Stimulated activated naive B cell treated with anti-CD40 and anti-IgM and Interleukin-4, amounts not matched to agents 10 μg/mL and 1 μg/mL and 100 μg/mL, for 72 hours (primary cell): ENCODE measurements around the gene ENTREP1.

Experiments
- ATAC-seq, 2 donors: fragments of 150-1000 bp; cut with Tn5 transposase; replicated peaks; 2 replicates each; pipeline ENCODE4 v1.10.0; 2021; ENCODE audit warnings: moderate library complexity in 1 of 2
- DNase-seq: peaks from one replicate; pipeline ENCODE4 v3.0.0; 2021
- H3K27ac Mint-ChIP-seq: one replicate; pipeline ENCODE4 v1.8.0; 2022; ENCODE audit warnings: mild to moderate bottlenecking, mixed read lengths
- H3K27me3 Mint-ChIP-seq, 2 donors: one replicate each; pipeline ENCODE4 v1.8.0; 2022; ENCODE audit warnings: mixed read lengths in 2 of 2
- H3K36me3 Mint-ChIP-seq, 2 donors: one replicate each; pipeline ENCODE4 v1.8.0; 2022; ENCODE audit warnings: mixed read lengths in 2 of 2, mild to moderate bottlenecking in 1 of 2
- H3K4me1 Mint-ChIP-seq, 2 donors: one replicate each; pipeline ENCODE4 v1.8.0; 2022; ENCODE audit warnings: mixed read lengths in 2 of 2, mild to moderate bottlenecking in 1 of 2
- H3K4me3 Mint-ChIP-seq, 2 donors: one replicate each; pipeline ENCODE4 v1.8.0; 2022; ENCODE audit warnings: mild to moderate bottlenecking in 2 of 2, mixed read lengths in 2 of 2, moderate library complexity in 1 of 2
- H3K9me3 Mint-ChIP-seq, 2 donors: one replicate each; pipeline ENCODE4 v1.8.0; 2022; ENCODE audit warnings: mixed read lengths in 2 of 2, mild to moderate bottlenecking in 1 of 2

ENTREP1 gene

DNA sequence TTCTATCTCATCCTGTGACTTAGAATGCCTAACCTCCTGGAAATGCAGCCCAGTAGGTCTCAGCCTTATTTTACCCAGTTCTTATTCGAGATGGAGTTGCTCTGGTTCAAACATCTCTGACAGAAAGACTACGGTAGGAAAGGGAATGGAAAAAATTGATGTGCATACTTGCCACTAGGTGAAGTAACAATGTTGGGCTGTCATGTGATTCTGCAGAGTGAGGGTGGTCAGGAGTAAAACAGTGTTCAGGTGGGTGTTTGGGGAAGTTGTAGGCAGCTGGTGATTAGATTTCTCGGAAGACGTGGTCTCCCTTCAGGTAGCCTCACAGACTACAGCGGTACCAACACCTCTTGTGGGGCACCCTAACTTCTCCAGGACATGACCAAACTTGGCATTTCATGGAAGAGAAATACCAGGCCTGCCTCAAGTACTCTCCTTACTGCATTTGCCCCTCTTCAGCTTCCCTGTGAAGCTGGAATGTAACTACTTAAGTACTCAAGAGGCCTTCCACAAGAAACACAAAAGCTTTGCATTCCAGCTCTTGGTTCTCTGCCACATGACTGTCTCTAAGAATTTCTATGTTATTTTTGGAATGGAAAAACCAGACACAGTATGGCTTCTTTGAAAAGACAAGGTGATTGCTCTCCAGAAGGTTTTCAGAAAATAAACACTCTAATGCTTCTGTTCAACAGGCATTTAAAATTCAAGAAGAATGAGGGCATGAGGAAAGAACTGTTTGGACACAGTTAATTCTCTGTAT, 17.4 kb upstream of the ENTREP1 start:
- peaks cover 0 to 5% of the 10 kb centered on the region in 2 donors for H3K36me3 Mint-ChIP-seq
- DNase-seq (no peak), ATAC-seq (no peak)
- peaks cover 23 to 43% of the 10 kb centered on the region in 2 donors for H3K27me3 Mint-ChIP-seq
- H3K9me3 Mint-ChIP-seq = peaks cover 7 to 10% of the 10 kb centered on the region in 2 donors
- no peak overlapping the region for H3K27ac Mint-ChIP-seq
- no peaks in the 10 kb centered on the region for H3K4me1 Mint-ChIP-seq
- no peak overlapping the region for H3K4me3 Mint-ChIP-seq

DNA sequence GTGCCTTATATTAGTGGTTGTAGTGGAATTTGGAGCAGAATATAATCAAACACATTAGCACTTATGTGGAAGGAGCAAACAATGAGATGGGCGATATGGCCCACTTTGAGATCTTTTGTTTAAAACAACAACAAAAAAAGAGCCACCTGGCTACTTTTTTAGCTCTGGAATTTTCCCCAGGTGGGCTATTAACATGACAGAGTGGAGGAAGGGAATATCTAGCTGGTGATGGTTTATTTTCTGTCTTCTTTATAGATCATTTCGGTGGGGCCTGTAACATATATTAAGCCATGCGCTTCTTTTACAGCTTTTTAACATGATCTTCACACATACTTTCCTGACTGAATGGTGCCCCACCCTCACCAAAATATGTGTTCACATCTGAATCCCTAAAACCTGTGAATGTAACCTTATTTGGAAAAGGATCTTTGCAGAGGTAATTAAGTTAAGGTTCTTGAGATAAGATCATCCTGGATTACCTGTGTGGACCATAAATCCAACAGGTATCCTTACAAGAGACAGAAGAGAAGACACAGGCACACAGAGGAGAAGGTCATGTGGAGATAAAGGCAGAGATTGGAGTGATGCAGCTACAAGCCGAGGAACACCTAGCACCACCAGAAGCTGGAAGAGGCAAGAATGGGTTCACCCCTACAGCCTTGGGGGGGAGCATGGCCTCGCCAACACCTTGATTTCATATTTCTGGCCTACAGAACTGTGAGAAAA, 16.6 kb upstream of the ENTREP1 start:
- H3K4me3 Mint-ChIP-seq = no peak overlapping the region
- peaks cover 8 to 10% of the 10 kb centered on the region in 2 donors for H3K9me3 Mint-ChIP-seq
- ATAC-seq (no peak), DNase-seq (no peak)
- no peaks in the 10 kb centered on the region for H3K4me1 Mint-ChIP-seq
- H3K27me3 Mint-ChIP-seq = peaks cover 23 to 43% of the 10 kb centered on the region in 2 donors
- peaks cover under 1 to 5% of the 10 kb centered on the region in 2 donors for H3K36me3 Mint-ChIP-seq
- H3K27ac Mint-ChIP-seq = no peak overlapping the region

DNA sequence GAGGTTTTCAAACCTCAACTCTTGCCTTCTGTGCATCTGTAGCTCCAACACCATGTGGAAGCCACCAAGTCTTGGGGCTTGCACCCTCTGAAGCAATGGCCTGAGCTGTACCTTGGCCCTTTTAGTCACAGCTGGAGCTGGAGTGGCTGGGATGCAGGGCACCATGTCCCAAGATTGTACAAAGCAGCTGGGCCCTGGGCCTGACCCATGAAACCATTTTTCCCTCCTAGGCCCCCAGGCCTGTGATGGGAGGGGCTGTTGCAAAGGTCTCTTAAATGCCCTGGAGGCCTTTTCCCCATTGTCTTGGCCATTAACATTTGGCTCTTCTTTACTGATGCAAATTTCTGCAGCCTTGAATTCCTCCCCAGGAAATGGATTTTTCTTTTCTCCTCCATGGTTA, 11.8 kb upstream of the ENTREP1 start:
- peaks cover 5 to 9% of the 10 kb centered on the region in 2 donors for H3K36me3 Mint-ChIP-seq
- H3K27ac Mint-ChIP-seq = no peak overlapping the region
- H3K9me3 Mint-ChIP-seq = peaks cover 18 to 25% of the 10 kb centered on the region in 2 donors
- DNase-seq (no peak), ATAC-seq (no peak)
- peaks cover 20 to 27% of the 10 kb centered on the region in 2 donors for H3K27me3 Mint-ChIP-seq
- no peak overlapping the region for H3K4me3 Mint-ChIP-seq
- H3K4me1 Mint-ChIP-seq = peaks cover 5 to 9% of the 10 kb centered on the region in 2 donors

DNA sequence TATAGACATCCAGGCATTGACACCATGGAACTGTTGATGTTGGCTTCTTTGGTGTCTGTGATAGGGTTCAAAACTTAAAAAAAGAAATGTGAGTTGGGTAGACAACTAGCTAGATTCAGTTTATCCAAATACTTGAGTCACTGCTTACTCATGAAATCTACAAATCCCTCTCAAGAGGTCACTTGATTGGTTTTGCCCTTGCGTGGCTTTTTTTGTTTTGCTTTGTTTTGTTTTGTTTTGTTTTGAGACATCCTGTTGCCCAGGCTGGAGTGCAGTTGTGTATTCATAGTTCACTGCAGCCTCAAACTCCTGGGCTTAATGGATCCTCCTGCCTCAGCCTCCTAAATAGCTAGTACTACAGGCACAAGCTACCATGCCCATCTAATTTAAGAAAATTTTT, 10.5 kb upstream of the ENTREP1 start:
- Mint-ChIP-seq H3K9me3 (peaks cover 18 to 25% of the 10 kb centered on the region in 2 donors), H3K27me3 (peaks cover 17 to 24% of the 10 kb centered on the region in 2 donors), H3K36me3 (peaks cover 5 to 9% of the 10 kb centered on the region in 2 donors), H3K27ac (no peak overlapping the region), H3K4me1 (peaks cover 12 to 14% of the 10 kb centered on the region in 2 donors), H3K4me3 (no peak overlapping the region)
- no peak for DNase-seq
- ATAC-seq = no peak

DNA sequence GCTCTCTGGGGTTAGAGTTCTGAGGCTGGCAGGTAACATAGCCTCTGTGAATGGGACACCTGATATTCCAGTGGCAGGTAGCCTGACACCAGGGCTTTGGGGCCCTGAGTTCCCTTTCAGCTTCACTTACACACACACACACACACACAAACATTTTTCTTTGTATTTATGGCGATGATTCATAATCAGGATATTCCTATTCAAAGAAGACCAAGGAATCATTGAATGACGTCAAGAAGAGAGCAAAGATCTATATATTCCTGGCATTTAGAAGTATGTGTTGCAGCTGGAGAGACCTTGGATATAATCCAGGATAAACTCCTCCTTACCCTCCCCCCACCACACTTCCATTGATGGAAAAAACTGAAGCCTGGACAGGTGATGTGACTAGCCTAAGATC, 7.9 kb upstream of the ENTREP1 start:
- peaks cover 12 to 14% of the 10 kb centered on the region in 2 donors for H3K4me1 Mint-ChIP-seq
- peaks cover 5 to 7% of the 10 kb centered on the region in 2 donors for H3K36me3 Mint-ChIP-seq
- DNase-seq (no peak), ATAC-seq (no peak)
- no peak overlapping the region for H3K27ac Mint-ChIP-seq
- peaks cover 20 to 38% of the 10 kb centered on the region in 2 donors for H3K27me3 Mint-ChIP-seq
- no peak overlapping the region for H3K4me3 Mint-ChIP-seq
- peaks cover 16 to 21% of the 10 kb centered on the region in 2 donors for H3K9me3 Mint-ChIP-seq

DNA sequence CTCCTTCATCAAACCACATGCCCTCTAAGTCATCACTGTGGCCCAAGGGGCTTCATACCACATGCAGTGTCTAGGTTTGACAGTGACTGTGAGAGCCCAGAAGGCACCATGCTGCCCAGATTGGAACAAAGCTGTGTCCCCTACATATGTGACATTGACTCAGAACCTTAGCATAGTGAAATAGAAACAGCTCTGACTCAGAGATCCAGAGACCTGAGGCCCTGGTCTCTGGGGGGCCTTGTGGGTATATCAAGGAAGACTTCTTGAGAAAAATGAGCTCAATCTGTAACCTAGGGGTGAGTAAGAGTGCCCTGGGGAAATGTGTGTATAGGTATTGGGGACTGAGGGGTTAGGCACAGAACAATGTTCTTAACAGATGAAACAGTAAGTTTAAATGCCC, 7.1 kb upstream of the ENTREP1 start:
- H3K36me3 Mint-ChIP-seq = peaks cover 3 to 5% of the 10 kb centered on the region in 2 donors
- DNase-seq (peak; percentile 61), ATAC-seq (peak; percentile 98 to 99)
- H3K27me3 Mint-ChIP-seq = peaks cover 20 to 45% of the 10 kb centered on the region in 2 donors
- H3K27ac Mint-ChIP-seq = no peak overlapping the region
- peaks cover 10 to 15% of the 10 kb centered on the region in 2 donors for H3K9me3 Mint-ChIP-seq
- peaks cover 12 to 14% of the 10 kb centered on the region in 2 donors for H3K4me1 Mint-ChIP-seq
- H3K4me3 Mint-ChIP-seq = no peak overlapping the region

DNA sequence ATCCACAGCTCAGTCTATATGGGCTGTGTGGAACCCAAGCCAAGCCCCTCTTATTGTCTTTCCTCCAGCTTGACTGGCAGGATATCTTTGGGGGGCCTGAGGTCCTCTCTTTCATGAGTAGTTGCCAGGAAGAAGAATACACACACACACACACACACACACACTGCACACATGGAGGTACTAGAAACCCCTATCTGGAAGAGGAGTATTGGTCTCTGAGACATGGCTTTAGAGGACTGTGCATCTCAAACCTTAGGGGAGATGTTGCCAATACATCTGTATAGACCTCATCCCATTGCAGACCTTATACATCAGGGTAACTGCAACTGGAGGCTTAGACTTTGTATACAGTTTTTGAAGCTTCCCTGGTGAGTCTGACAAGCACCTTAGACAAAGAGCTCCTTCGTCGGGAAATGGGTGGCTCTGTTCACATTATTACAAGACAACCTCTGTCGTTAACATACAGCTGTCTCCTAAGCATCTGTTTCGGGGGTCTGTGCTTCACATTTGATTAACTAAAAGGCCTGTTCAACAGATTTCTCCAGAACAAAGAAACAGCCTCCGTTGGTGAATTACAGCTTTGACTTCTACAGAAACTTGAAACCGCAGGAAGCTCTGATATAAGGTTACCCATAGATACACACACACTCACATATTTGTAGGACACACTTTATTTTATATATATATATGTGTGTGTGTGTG, 5.5 kb upstream of the ENTREP1 start:
- Mint-ChIP-seq H3K4me1 (peaks cover 12 to 16% of the 10 kb centered on the region in 2 donors), H3K27me3 (peaks cover 23 to 53% of the 10 kb centered on the region in 2 donors), H3K9me3 (peaks cover 3 to 4% of the 10 kb centered on the region in 2 donors), H3K4me3 (no peak overlapping the region), H3K36me3 (no peaks in the 10 kb centered on the region), H3K27ac (no peak overlapping the region)
- DNase-seq (no peak), ATAC-seq (no peak)

DNA sequence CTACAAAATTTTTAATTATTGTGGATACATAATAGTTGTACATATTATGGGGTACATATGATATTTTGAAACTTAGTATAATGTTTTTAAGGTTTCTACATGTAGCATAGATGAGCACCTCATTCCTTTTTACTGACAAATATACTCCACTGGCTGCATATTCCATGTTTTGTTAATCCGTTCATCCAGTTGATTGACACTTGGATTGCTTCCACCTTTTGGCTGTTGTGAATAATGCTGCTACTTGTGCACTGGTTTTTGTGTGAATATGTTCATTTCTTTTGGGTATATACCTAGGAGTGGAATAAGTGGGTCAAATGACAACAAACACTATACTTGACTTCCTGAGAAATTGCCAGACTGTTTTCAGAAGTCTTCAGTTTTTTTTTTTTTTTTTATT, 2.8 kb upstream of the ENTREP1 start:
- no peak overlapping the region for H3K4me3 Mint-ChIP-seq
- H3K27ac Mint-ChIP-seq = no peak overlapping the region
- ATAC-seq (no peak), DNase-seq (no peak)
- H3K27me3 Mint-ChIP-seq = peaks cover 43 to 75% of the 10 kb centered on the region in 2 donors
- H3K36me3 Mint-ChIP-seq = no peaks in the 10 kb centered on the region
- H3K4me1 Mint-ChIP-seq = peaks cover 17 to 26% of the 10 kb centered on the region in 2 donors
- peaks cover 3 to 4% of the 10 kb centered on the region in 2 donors for H3K9me3 Mint-ChIP-seq

DNA sequence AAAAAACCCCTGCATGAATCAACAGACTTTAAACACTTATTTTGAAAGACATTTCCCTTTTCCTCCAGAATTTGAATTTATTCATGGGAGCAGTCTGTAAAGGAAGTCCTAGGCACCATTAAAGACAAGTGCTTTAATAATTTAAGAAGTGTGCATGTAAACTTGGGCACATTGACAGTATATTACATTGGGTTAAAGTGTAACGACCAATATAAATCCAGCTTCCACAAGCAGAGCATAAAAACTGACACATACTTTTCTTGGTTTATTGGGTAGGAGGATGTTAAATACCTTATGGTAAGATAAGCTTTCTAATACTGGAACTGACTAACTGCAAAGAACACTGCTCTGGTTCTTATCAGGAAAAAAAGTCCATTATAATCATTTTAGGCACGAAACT, 1.2 kb upstream of the ENTREP1 start:
- Mint-ChIP-seq H3K4me1 (peaks cover 6 to 12% of the 10 kb centered on the region in 2 donors), H3K9me3 (no peaks in the 10 kb centered on the region), H3K27ac (no peak overlapping the region), H3K36me3 (no peaks in the 10 kb centered on the region), H3K4me3 (no peak overlapping the region), H3K27me3 (peaks cover 32 to 70% of the 10 kb centered on the region in 2 donors)
- no peak for ATAC-seq
- no peak for DNase-seq

DNA sequence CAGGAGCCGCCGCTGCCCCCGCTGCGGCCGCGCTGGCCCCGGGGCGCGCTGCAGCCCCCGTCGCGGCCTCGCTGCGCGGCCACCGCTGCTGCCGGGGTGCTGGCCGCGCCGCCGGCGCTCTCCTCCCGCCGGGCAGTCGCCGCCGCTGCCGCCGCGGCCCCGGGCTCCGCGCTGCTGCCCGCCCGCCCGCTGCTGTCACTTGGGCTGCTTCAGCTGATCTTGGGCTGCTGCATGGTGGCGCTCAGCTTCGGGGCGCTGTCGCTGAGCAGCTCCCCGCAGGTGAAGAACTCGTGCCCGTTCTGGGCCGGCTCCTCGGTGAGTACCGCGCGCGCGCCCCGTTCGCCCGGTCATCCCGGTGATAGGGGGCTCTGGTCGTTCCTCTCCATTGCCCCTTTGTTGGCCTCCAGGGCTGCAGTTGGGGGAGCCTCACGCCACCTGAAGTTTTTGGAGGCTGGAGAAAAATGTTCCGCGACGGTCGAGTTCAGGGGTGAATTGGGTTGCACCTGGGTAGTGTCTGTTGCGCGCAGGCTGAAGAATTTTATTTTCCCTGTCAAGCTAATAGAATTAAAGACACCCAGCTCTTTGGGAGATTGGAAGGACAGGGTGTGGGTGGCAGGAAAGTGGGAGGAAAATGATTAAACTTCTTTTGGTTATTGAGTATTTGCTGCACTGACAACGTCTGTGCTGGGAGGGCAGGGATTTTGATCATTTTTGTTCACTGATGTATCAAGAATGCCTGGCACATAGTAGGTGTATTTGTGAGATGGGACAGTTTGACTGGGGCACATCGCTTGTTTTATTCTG, 596 bp downstream of the ENTREP1 start:
- Mint-ChIP-seq H3K27ac (no peak overlapping the region), H3K27me3 (peaks cover 32 to 56% of the 10 kb centered on the region in 2 donors), H3K36me3 (no peaks in the 10 kb centered on the region), H3K4me3 (peak overlapping the region in 1 of 2 donors; percentile 48), H3K9me3 (no peaks in the 10 kb centered on the region), H3K4me1 (peaks cover 4 to 12% of the 10 kb centered on the region in 2 donors)
- ATAC-seq = peak; percentile 55 to 57
- DNase-seq = no peak

DNA sequence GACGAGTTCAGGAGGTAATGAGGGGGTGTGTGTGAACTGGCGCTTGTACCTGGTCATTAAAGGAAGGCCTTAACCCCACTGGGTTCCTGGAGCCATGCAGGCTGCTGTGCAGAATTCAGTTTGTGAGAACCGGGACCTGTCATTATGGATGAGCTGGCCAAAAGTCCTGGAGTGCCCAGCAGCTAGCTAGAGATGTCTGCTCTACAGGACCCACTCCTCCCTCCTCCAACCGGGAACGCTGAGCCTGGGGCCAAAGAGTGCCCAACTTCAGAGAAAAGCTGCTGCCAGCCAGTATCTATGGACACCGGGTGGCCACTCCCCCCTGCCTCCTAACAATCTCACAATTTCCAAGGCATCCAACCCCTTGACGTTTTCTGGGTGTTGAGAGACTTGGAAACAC, 1.2 kb downstream of the ENTREP1 start:
- ATAC-seq (no peak), DNase-seq (no peak)
- Mint-ChIP-seq H3K27ac (no peak overlapping the region), H3K4me3 (no peak overlapping the region), H3K36me3 (no peaks in the 10 kb centered on the region), H3K4me1 (peaks cover 4 to 12% of the 10 kb centered on the region in 2 donors), H3K27me3 (peaks cover 29 to 50% of the 10 kb centered on the region in 2 donors), H3K9me3 (no peaks in the 10 kb centered on the region)

DNA sequence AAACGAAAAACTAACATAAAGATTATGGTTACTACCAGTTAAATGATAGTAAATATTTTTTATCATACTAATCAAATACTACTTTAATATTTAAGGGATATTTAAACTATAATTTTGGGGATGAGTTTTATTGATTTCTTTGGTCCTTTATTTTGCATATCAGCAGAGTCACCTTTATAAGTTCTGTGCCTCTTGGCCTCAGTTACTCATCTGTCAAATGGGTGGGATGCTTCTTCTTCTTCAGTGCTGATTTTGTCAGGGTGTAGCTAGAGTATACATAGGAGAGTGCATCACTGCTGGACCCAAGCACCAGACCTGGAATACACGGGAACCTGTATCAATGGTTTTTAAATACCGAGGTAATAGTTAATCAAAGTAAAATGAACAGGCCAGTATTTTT, 5.6 kb downstream of the ENTREP1 start:
- no peaks in the 10 kb centered on the region for H3K36me3 Mint-ChIP-seq
- no peak overlapping the region for H3K27ac Mint-ChIP-seq
- H3K4me3 Mint-ChIP-seq = no peak overlapping the region
- DNase-seq (no peak), ATAC-seq (no peak)
- peaks cover 4 to 6% of the 10 kb centered on the region in 2 donors for H3K4me1 Mint-ChIP-seq
- no peaks in the 10 kb centered on the region for H3K9me3 Mint-ChIP-seq
- peaks cover 22 to 33% of the 10 kb centered on the region in 2 donors for H3K27me3 Mint-ChIP-seq

DNA sequence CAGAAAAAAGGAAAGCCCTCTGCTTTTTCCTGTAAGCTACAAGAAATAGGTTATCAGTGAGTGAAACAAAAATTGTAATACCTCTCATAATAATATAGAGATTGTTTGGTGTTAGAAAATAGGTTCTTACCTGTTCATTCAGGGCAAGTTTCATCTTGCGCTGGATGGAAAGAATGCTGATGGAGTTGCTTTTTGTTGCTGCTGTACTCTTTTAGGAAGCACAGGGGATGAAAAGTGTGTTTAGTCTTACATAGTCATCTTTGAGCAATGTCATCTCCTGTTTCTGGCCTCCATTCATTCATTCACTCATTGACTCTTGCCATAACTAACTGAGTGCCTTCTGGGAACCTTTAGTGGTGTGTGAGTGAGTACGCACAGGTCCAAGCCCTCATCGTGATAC, 6.4 kb downstream of the ENTREP1 start:
- H3K27ac Mint-ChIP-seq = no peak overlapping the region
- H3K4me3 Mint-ChIP-seq = no peak overlapping the region
- DNase-seq (no peak), ATAC-seq (no peak)
- H3K4me1 Mint-ChIP-seq = no peaks in the 10 kb centered on the region
- H3K9me3 Mint-ChIP-seq = no peaks in the 10 kb centered on the region
- H3K27me3 Mint-ChIP-seq = peaks cover 15 to 24% of the 10 kb centered on the region in 2 donors
- H3K36me3 Mint-ChIP-seq = no peaks in the 10 kb centered on the region
